Gastrocnemius medialis (tissue), 4 donors: Measurements from ENCODE around the gene PCDH9.

ENCODE experiments used
- CTCF ChIP-seq, 5 experiments: fragments of 450-650 bp in 3 of 5; fragments of 200-600 bp in 2 of 5; sonication (generic) in 2 of 5; IDR thresholded peaks in 4 of 5; conservative IDR thresholded peaks in 1 of 5; 1 replicate in 4 of 5; 2 replicates in 1 of 5; pipeline ENCODE4 v1.5.1; 2016 to 2019; ENCODE audit warnings: antibody characterized with exemption in 5 of 5, mild to moderate bottlenecking in 3 of 5, moderate library complexity in 3 of 5
- POLR2A ChIP-seq, 2 donors: fragments of 450-650 bp; IDR thresholded peaks; one replicate each; pipeline ENCODE4 v1.6.1; 2017; ENCODE audit warnings: antibody characterized with exemption in 2 of 2, mild to moderate bottlenecking in 2 of 2, moderate library complexity in 2 of 2

- TF ChIP-seq CTCF (IDR thresholded peaks at IDR 0.05 in 4 of 5, conservative IDR thresholded peaks at IDR 0.05 in 1 of 5) (no peak), POLR2A (IDR thresholded peaks at IDR 0.05) (no peak)
These were observed 536.5 kb downstream of the PCDH9 start for GRCh38 chr13:66693656-66694055.
